Gastrocnemius medialis (tissue), 4 donors: Measurements from ENCODE around the gene SPOCK1. TPM values are rescaled to one million over a fixed set of nuclear protein-coding genes. Genes with fewer than 3 reads are reported as not detected.

Experiments
- ATAC-seq, 2 donors: fragments of 150-250 bp; one replicate each; pipeline ENCODE4 v1.9.1; 2016
- DNase-seq, 2 donors: peaks; one replicate each; pipeline ENCODE4 v3.0.0-alpha.2; 2019
- H3K27ac ChIP-seq, 4 donors: fragments of 200-600 bp; sonication (generic); 1 replicate in 1 of 4; 2 replicates in 3 of 4; pipeline ENCODE4 v1.5.1; 2016 to 2018; ENCODE audit warnings: mild to moderate bottlenecking in 2 of 4, moderate library complexity in 1 of 4
- H3K27me3 ChIP-seq, 3 donors: fragments of 200-600 bp; sonication (generic) in 2 of 3; 1 replicate in 1 of 3; 2 replicates in 2 of 3; pipeline versions ENCODE4 v1.5.1 to v1.6.0; 2016 to 2019; ENCODE audit warnings: mild to moderate bottlenecking in 1 of 3, moderate library complexity in 1 of 3
- H3K36me3 ChIP-seq, 2 donors: fragments of 200-600 bp; sonication (generic) in 1 of 2; one replicate each; pipeline ENCODE4 v1.5.1; 2017 to 2018
- H3K4me1 ChIP-seq, 2 donors: fragments of 200-600 bp; sonication (generic) in 1 of 2; one replicate each; pipeline ENCODE4 v1.5.1; 2016 to 2017; ENCODE audit warnings: mild to moderate bottlenecking in 2 of 2
- H3K4me3 ChIP-seq, 4 donors: fragments of 200-600 bp; sonication (generic) in 3 of 4; 1 replicate in 1 of 4; 2 replicates in 3 of 4; pipeline ENCODE4 v1.5.1; 2016 to 2019; ENCODE audit warnings: mild to moderate bottlenecking in 2 of 4
- H3K9me3 ChIP-seq, 3 donors: fragments of 200-600 bp; sonication (generic) in 2 of 3; 1 replicate in 1 of 3; 2 replicates in 2 of 3; pipeline ENCODE4 v1.5.1; 2016 to 2019
- CTCF ChIP-seq, 5 experiments: fragments of 450-650 bp in 3 of 5; fragments of 200-600 bp in 2 of 5; sonication (generic) in 2 of 5; IDR thresholded peaks in 4 of 5; conservative IDR thresholded peaks in 1 of 5; 1 replicate in 4 of 5; 2 replicates in 1 of 5; pipeline ENCODE4 v1.5.1; 2016 to 2019; ENCODE audit warnings: antibody characterized with exemption in 5 of 5, mild to moderate bottlenecking in 3 of 5, moderate library complexity in 3 of 5
- POLR2A ChIP-seq, 2 donors: fragments of 450-650 bp; IDR thresholded peaks; one replicate each; pipeline ENCODE4 v1.6.1; 2017; ENCODE audit warnings: antibody characterized with exemption in 2 of 2, mild to moderate bottlenecking in 2 of 2, moderate library complexity in 2 of 2
- in situ Hi-C, 4 donors: fragments of 200-750 bp; cut with MboI; loops; one replicate each; pipeline versions ENCODE4 v1.15.0 to v1.8.0; 2017; ENCODE audit warnings: low sequenced_read_pairs in 4 of 4
- intact Hi-C: fragments of 100-400 bp; cut with DNase I; formaldehyde crosslinking; loops from one replicate; pipeline ENCODE4 v1.15.1; 2023; ENCODE audit warnings: low total_unique reads
- total RNA-seq, 4 donors: library from RNA; depleted of rRNA; stranded (reverse); fragments of >200 nt; gene quantifications; one replicate each; pipeline versions ENCODE4 v1.1.0 to v1.2.3, GENCODE V29; 2016

Gene SPOCK1
- total RNA-seq, 4 donors from 2014 or later, result 5.8 to 33.8 (median 25.3) TPM

- no peak overlapping the region for H3K4me3 ChIP-seq
- intact Hi-C loops, result no loop called here
Observed at GRCh38 chr5:137056676-137057075, 442.4 kb downstream of the SPOCK1 start.

GRCh38 chr5:137055271-137055872 is 443.8 kb downstream of the SPOCK1 start:
- intact Hi-C loops, result no loop called here
- in situ Hi-C loops, result no loop called here

More at GRCh38 chr5:137056676-137057075, 442.4 kb downstream of the SPOCK1 start:
- TF ChIP-seq POLR2A (IDR thresholded peaks at IDR 0.05) (no peak), CTCF (IDR thresholded peaks at IDR 0.05 in 4 of 5, conservative IDR thresholded peaks at IDR 0.05 in 1 of 5) (no peak)
- Histone ChIP-seq H3K36me3 (no peaks in the 10 kb centered on the region), H3K4me1 (no peaks in the 10 kb centered on the region), H3K9me3 (no peaks in the 10 kb centered on the region), H3K27me3 (no peaks in the 10 kb centered on the region), H3K27ac (no peak overlapping the region)
- in situ Hi-C loops, result no loop called here
- DNase-seq (no peak), ATAC-seq (no peak)

GRCh38 chr5:137054792-137055191 is 444.3 kb downstream of the SPOCK1 start:
- intact Hi-C loops (no loop called here), in situ Hi-C loops (no loop called here)
- no peaks in the 10 kb centered on the region for H3K27me3 ChIP-seq
- no peaks in the 10 kb centered on the region for H3K4me1 ChIP-seq
- TF ChIP-seq CTCF (IDR thresholded peaks at IDR 0.05 in 4 of 5, conservative IDR thresholded peaks at IDR 0.05 in 1 of 5) (no peak), POLR2A (IDR thresholded peaks at IDR 0.05) (no peak)
- H3K4me3 ChIP-seq, result no peak overlapping the region
- no peak for DNase-seq
- H3K36me3 ChIP-seq, result no peaks in the 10 kb centered on the region
- no peak overlapping the region for H3K27ac ChIP-seq
- no peak for ATAC-seq
- no peaks in the 10 kb centered on the region for H3K9me3 ChIP-seq

More at GRCh38 chr5:137055271-137055872, 443.8 kb downstream of the SPOCK1 start:
- Histone ChIP-seq H3K9me3 (no peaks in the 10 kb centered on the region), H3K4me3 (no peak overlapping the region), H3K27ac (no peak overlapping the region), H3K4me1 (no peaks in the 10 kb centered on the region), H3K27me3 (no peaks in the 10 kb centered on the region), H3K36me3 (no peaks in the 10 kb centered on the region)
- TF ChIP-seq CTCF (IDR thresholded peaks at IDR 0.05 in 4 of 5, conservative IDR thresholded peaks at IDR 0.05 in 1 of 5) (no peak), POLR2A (IDR thresholded peaks at IDR 0.05) (no peak)
- DNase-seq (no peak), ATAC-seq (peak in 1 of 2 donors; percentile 60)

GRCh38 chr5:137054335-137054734 is 444.8 kb downstream of the SPOCK1 start:
- H3K4me3 ChIP-seq, result no peak overlapping the region
- in situ Hi-C loops, result no loop called here
- H3K27ac ChIP-seq, result no peak overlapping the region
- TF ChIP-seq CTCF (IDR thresholded peaks at IDR 0.05 in 4 of 5, conservative IDR thresholded peaks at IDR 0.05 in 1 of 5), result no peak
- DNase-seq (no peak), ATAC-seq (no peak)
- H3K36me3 ChIP-seq, result no peaks in the 10 kb centered on the region
- no peaks in the 10 kb centered on the region for H3K9me3 ChIP-seq
- intact Hi-C loops, result no loop called here
- H3K4me1 ChIP-seq, result no peaks in the 10 kb centered on the region
- H3K27me3 ChIP-seq, result no peaks in the 10 kb centered on the region

GRCh38 chr5:137051161-137051560 is 448.0 kb downstream of the SPOCK1 start:
- TF ChIP-seq POLR2A (IDR thresholded peaks at IDR 0.05) (no peak), CTCF (IDR thresholded peaks at IDR 0.05 in 4 of 5, conservative IDR thresholded peaks at IDR 0.05 in 1 of 5) (no peak)
- Histone ChIP-seq H3K27me3 (no peaks in the 10 kb centered on the region), H3K27ac (no peak overlapping the region), H3K36me3 (no peaks in the 10 kb centered on the region), H3K4me1 (no peaks in the 10 kb centered on the region), H3K9me3 (no peaks in the 10 kb centered on the region), H3K4me3 (no peak overlapping the region)
- intact Hi-C loops, result no loop called here
- in situ Hi-C loops, result no loop called here
- ATAC-seq (no peak), DNase-seq (no peak)
